ENCODE results near the gene MMP12.

MMP12 gene

GRCh38 chr11:102836290-102836875 is 38.4 kb downstream of the MMP12 start:
- no peak overlapping the region for H2AFZ ChIP-seq (ENCODE audit: low read length)
- H3K4me2 ChIP-seq (ENCODE audit: low read depth, low read length): no peak overlapping the region
- no peak for DNase-seq
- no peaks in the 10 kb centered on the region for H3K9me2 ChIP-seq (replicated peaks; ENCODE audit: insufficient read depth, low read length)
- TF ChIP-seq CTCF (IDR thresholded peaks at IDR 0.05; ENCODE audit: low read length) (no peak), EZH2phosphoT487 (IDR thresholded peaks at IDR 0.05; ENCODE audit: low read length) (no peak), EZH2 (optimal IDR thresholded peaks at IDR 0.05; ENCODE audit: low read depth, low read length) (no peak)
- no peaks in the 10 kb centered on the region for H3K4me1 ChIP-seq (ENCODE audit: low read length)
- H3K9me3 ChIP-seq (replicated peaks; ENCODE audit: insufficient read depth, low read length): no peaks in the 10 kb centered on the region
- no peaks in the 10 kb centered on the region for H4K20me1 ChIP-seq (ENCODE audit: insufficient read depth, low read length)
- H3F3A ChIP-seq (ENCODE audit: insufficient read depth, low read length): no peaks in the 10 kb centered on the region
- no peak overlapping the region for H3K4me3 ChIP-seq (ENCODE audit: low read length)
- H3K36me3 ChIP-seq (replicated peaks; ENCODE audit: insufficient read depth, low read length): no peaks in the 10 kb centered on the region
- no peak overlapping the region for H3K9ac ChIP-seq (ENCODE audit: low read length)
- H3K79me2 ChIP-seq (ENCODE audit: low read length): no peaks in the 10 kb centered on the region
- no peaks in the 10 kb centered on the region for H3K27me3 ChIP-seq (replicated peaks; ENCODE audit: insufficient read depth, low read length)
- H3K27ac ChIP-seq (ENCODE audit: low read length): no peak overlapping the region

GRCh38 chr11:102833731-102834130 is 41.1 kb downstream of the MMP12 start:
- Histone ChIP-seq H4K20me1 (ENCODE audit: insufficient read depth, low read length) (no peaks in the 10 kb centered on the region), H3K9me3 (replicated peaks; ENCODE audit: insufficient read depth, low read length) (no peaks in the 10 kb centered on the region), H2AFZ (ENCODE audit: low read length) (no peak overlapping the region), H3K9me2 (replicated peaks; ENCODE audit: insufficient read depth, low read length) (no peaks in the 10 kb centered on the region), H3F3A (ENCODE audit: insufficient read depth, low read length) (no peaks in the 10 kb centered on the region), H3K27ac (ENCODE audit: low read length) (no peak overlapping the region), H3K4me2 (ENCODE audit: low read depth, low read length) (no peak overlapping the region), H3K79me2 (ENCODE audit: low read length) (no peaks in the 10 kb centered on the region), H3K36me3 (replicated peaks; ENCODE audit: insufficient read depth, low read length) (no peaks in the 10 kb centered on the region), H3K9ac (ENCODE audit: low read length) (no peak overlapping the region), H3K4me1 (ENCODE audit: low read length) (no peaks in the 10 kb centered on the region), H3K27me3 (replicated peaks; ENCODE audit: insufficient read depth, low read length) (no peaks in the 10 kb centered on the region), H3K4me3 (ENCODE audit: low read length) (no peak overlapping the region)
- no peak for DNase-seq
- TF ChIP-seq EZH2 (optimal IDR thresholded peaks at IDR 0.05; ENCODE audit: low read depth, low read length) (no peak), CTCF (IDR thresholded peaks at IDR 0.05; ENCODE audit: low read length) (no peak), EZH2phosphoT487 (IDR thresholded peaks at IDR 0.05; ENCODE audit: low read length) (no peak)

GRCh38 chr11:102832612-102833011 is 42.2 kb downstream of the MMP12 start:
- Histone ChIP-seq H3K9ac (ENCODE audit: low read length) (no peak overlapping the region), H4K20me1 (ENCODE audit: insufficient read depth, low read length) (no peaks in the 10 kb centered on the region), H3K79me2 (ENCODE audit: low read length) (no peaks in the 10 kb centered on the region), H2AFZ (ENCODE audit: low read length) (no peak overlapping the region), H3K4me1 (ENCODE audit: low read length) (no peaks in the 10 kb centered on the region), H3K27ac (ENCODE audit: low read length) (no peak overlapping the region), H3K36me3 (replicated peaks; ENCODE audit: insufficient read depth, low read length) (no peaks in the 10 kb centered on the region), H3F3A (ENCODE audit: insufficient read depth, low read length) (no peaks in the 10 kb centered on the region), H3K27me3 (replicated peaks; ENCODE audit: insufficient read depth, low read length) (no peaks in the 10 kb centered on the region), H3K4me2 (ENCODE audit: low read depth, low read length) (no peak overlapping the region), H3K9me3 (replicated peaks; ENCODE audit: insufficient read depth, low read length) (no peaks in the 10 kb centered on the region), H3K4me3 (ENCODE audit: low read length) (no peak overlapping the region), H3K9me2 (replicated peaks; ENCODE audit: insufficient read depth, low read length) (no peaks in the 10 kb centered on the region)
- TF ChIP-seq EZH2phosphoT487 (IDR thresholded peaks at IDR 0.05; ENCODE audit: low read length): no peak
- TF ChIP-seq EZH2 (optimal IDR thresholded peaks at IDR 0.05; ENCODE audit: low read depth, low read length): no peak
- no peak for TF ChIP-seq CTCF (IDR thresholded peaks at IDR 0.05; ENCODE audit: low read length)
- DNase-seq: no peak

Data from MM.1S (cell line).